Mesendoderm (in vitro differentiated cells): ENCODE measurements around the gene COL6A5.

Experiments used
- DNase-seq: peaks from one replicate; pipeline ENCODE4 v3.0.0; 2013
- H2AK5ac ChIP-seq: 2 replicates; pipeline ENCODE4 v1.6.1; 2013; ENCODE audit warnings: low read length, inconsistent platforms
- H2BK120ac ChIP-seq: 2 replicates; pipeline ENCODE4 v1.6.1; 2013; ENCODE audit warnings: low read depth, mild to moderate bottlenecking, low read length, moderate library complexity, mixed read lengths
- H2BK15ac ChIP-seq: replicated peaks from 2 replicates; pipeline ENCODE4 v1.6.1; 2013; ENCODE audit warnings: low read depth, mild to moderate bottlenecking, moderate library complexity
- H2BK5ac ChIP-seq: 2 replicates; pipeline ENCODE4 v1.6.1; 2013; ENCODE audit warnings: low read length, inconsistent platforms
- H3K18ac ChIP-seq: 2 replicates; pipeline ENCODE4 v1.6.1; 2013; ENCODE audit warnings: mild to moderate bottlenecking, low read length, mixed read lengths
- H3K23ac ChIP-seq: one replicate; pipeline ENCODE4 v1.6.1; 2013; ENCODE audit warnings: low read length
- H3K27ac ChIP-seq: 2 replicates; pipeline ENCODE4 v1.5.1; 2013; ENCODE audit warnings: low read depth, mild to moderate bottlenecking, inconsistent platforms, low read length, moderate library complexity
- H3K27me3 ChIP-seq: 2 replicates; pipeline ENCODE4 v1.6.1; 2013; ENCODE audit warnings: low read length, control low read depth, mild to moderate bottlenecking, inconsistent platforms; ENCODE audit not compliant: insufficient read depth, poor library complexity
- H3K36me3 ChIP-seq: 2 replicates; pipeline ENCODE4 v1.6.1; 2013; ENCODE audit warnings: low read length, inconsistent platforms; ENCODE audit not compliant: control insufficient read depth, insufficient read depth
- H3K4ac ChIP-seq: one replicate; pipeline ENCODE4 v1.6.1; 2013; ENCODE audit warnings: low read depth, mild to moderate bottlenecking, low read length, moderate library complexity
- H3K4me1 ChIP-seq: 2 replicates; pipeline ENCODE4 v1.6.1; 2013; ENCODE audit warnings: low read depth, low read length, inconsistent platforms; ENCODE audit not compliant: control insufficient read depth
- H3K4me2 ChIP-seq: 2 replicates; pipeline ENCODE4 v1.6.1; 2013; ENCODE audit warnings: low read length
- H3K4me3 ChIP-seq: 2 replicates; pipeline ENCODE4 v1.5.1; 2013; ENCODE audit warnings: mild to moderate bottlenecking, low read length
- H3K56ac ChIP-seq: one replicate; pipeline ENCODE4 v1.6.1; 2013; ENCODE audit warnings: low read length
- H3K79me1 ChIP-seq: 2 replicates; pipeline ENCODE4 v1.6.1; 2013; ENCODE audit warnings: low read length, inconsistent platforms
- H3K79me2 ChIP-seq: 2 replicates; pipeline ENCODE4 v1.6.1; 2013; ENCODE audit warnings: mild to moderate bottlenecking, low read length; ENCODE audit not compliant: control insufficient read depth, insufficient read depth
- H3K9ac ChIP-seq: 2 replicates; pipeline ENCODE4 v1.6.1; 2013; ENCODE audit warnings: low read length, inconsistent platforms
- H4K5ac ChIP-seq: one replicate; pipeline ENCODE4 v1.6.1; 2013; ENCODE audit warnings: low read length
- H4K8ac ChIP-seq: one replicate; pipeline ENCODE4 v1.6.1; 2013; ENCODE audit warnings: low read depth, mild to moderate bottlenecking, control low read depth, low read length, moderate library complexity
- WGBS: extraction: QIAGEN DNeasy Blood & Tissue Kit; methylation state at CpG from one replicate; pipeline ENCODE4 v1.1.7; 2013; ENCODE audit warnings: low lambda C conversion rate, missing lambda C conversion rate; ENCODE audit not compliant: insufficient coverage; ENCODE audit errors: extremely low coverage; 5-methylcytosine and 5-hydroxymethylcytosine counted together

Gene COL6A5

GRCh38 chr3:130456540-130456939 is 111.1 kb downstream of the COL6A5 start:
- WGBS = 100% methylated on average over 1 of the region's 1 CpG
- no peak overlapping the region for H3K23ac ChIP-seq
- no peak overlapping the region for H3K4ac ChIP-seq
- H2BK120ac ChIP-seq = no peak overlapping the region
- H3K9ac ChIP-seq = no peak overlapping the region
- H2BK15ac ChIP-seq = no peak overlapping the region
- H3K27me3 ChIP-seq = no peaks in the 10 kb centered on the region
- H3K4me1 ChIP-seq = no peaks in the 10 kb centered on the region
- H2BK5ac ChIP-seq = no peak overlapping the region
- no peak overlapping the region for H3K4me3 ChIP-seq
- H4K8ac ChIP-seq = no peak overlapping the region
- no peak overlapping the region for H3K4me2 ChIP-seq
- H3K36me3 ChIP-seq = no peaks in the 10 kb centered on the region
- no peak overlapping the region for H2AK5ac ChIP-seq
- no peaks in the 10 kb centered on the region for H3K79me1 ChIP-seq
- no peak overlapping the region for H3K27ac ChIP-seq
- H3K18ac ChIP-seq = no peak overlapping the region
- H3K79me2 ChIP-seq = no peaks in the 10 kb centered on the region
- DNase-seq = no peak
- H3K56ac ChIP-seq = no peak overlapping the region
- no peak overlapping the region for H4K5ac ChIP-seq

GRCh38 chr3:130457671-130458070 is 112.2 kb downstream of the COL6A5 start:
- Histone ChIP-seq H2BK120ac (no peak overlapping the region), H3K27ac (no peak overlapping the region), H3K18ac (no peak overlapping the region), H3K79me1 (no peaks in the 10 kb centered on the region), H3K23ac (no peak overlapping the region), H3K4ac (no peak overlapping the region), H3K56ac (no peak overlapping the region), H3K4me3 (no peak overlapping the region), H4K8ac (no peak overlapping the region), H3K9ac (no peak overlapping the region), H3K27me3 (no peaks in the 10 kb centered on the region), H3K79me2 (no peaks in the 10 kb centered on the region), H4K5ac (no peak overlapping the region), H3K36me3 (no peaks in the 10 kb centered on the region), H2BK15ac (no peak overlapping the region), H2AK5ac (no peak overlapping the region), H3K4me2 (no peak overlapping the region), H2BK5ac (no peak overlapping the region), H3K4me1 (no peaks in the 10 kb centered on the region)
- peak; percentile 27 for DNase-seq
- WGBS = no CpG with 5 or more reads among the region's 1 CpG

- no peak overlapping the region for H3K9ac ChIP-seq
- H2BK120ac ChIP-seq = no peak overlapping the region
- H4K5ac ChIP-seq = no peak overlapping the region
- no peaks in the 10 kb centered on the region for H3K79me2 ChIP-seq
- H3K56ac ChIP-seq = no peak overlapping the region
- H3K18ac ChIP-seq = no peak overlapping the region
- no peak overlapping the region for H2BK15ac ChIP-seq
- H2BK5ac ChIP-seq = no peak overlapping the region
- no peak overlapping the region for H3K23ac ChIP-seq
- H3K79me1 ChIP-seq = no peaks in the 10 kb centered on the region
- no peak overlapping the region for H3K4me2 ChIP-seq
- no peaks in the 10 kb centered on the region for H3K4me1 ChIP-seq
- DNase-seq = no peak
- H2AK5ac ChIP-seq = no peak overlapping the region
- no peak overlapping the region for H3K4me3 ChIP-seq
- no peaks in the 10 kb centered on the region for H3K36me3 ChIP-seq
- H3K4ac ChIP-seq = no peak overlapping the region
- no peak overlapping the region for H3K27ac ChIP-seq
- H3K27me3 ChIP-seq = no peaks in the 10 kb centered on the region
- H4K8ac ChIP-seq = no peak overlapping the region
Measured at GRCh38 chr3:130459944-130460343, 114.5 kb downstream of the COL6A5 start.

- Histone ChIP-seq H3K23ac (no peak overlapping the region), H2AK5ac (no peak overlapping the region), H4K8ac (no peak overlapping the region), H2BK15ac (no peak overlapping the region), H3K27ac (no peak overlapping the region), H3K18ac (no peak overlapping the region), H3K79me2 (no peaks in the 10 kb centered on the region), H3K56ac (no peak overlapping the region), H3K4me2 (no peak overlapping the region), H4K5ac (no peak overlapping the region), H2BK120ac (no peak overlapping the region), H3K9ac (no peak overlapping the region), H3K27me3 (no peaks in the 10 kb centered on the region), H3K4ac (no peak overlapping the region), H3K4me1 (no peaks in the 10 kb centered on the region), H2BK5ac (no peak overlapping the region), H3K36me3 (no peaks in the 10 kb centered on the region), H3K79me1 (no peaks in the 10 kb centered on the region), H3K4me3 (no peak overlapping the region)
- no peak for DNase-seq
- WGBS = no CpG with 5 or more reads among the region's 5 CpGs
Measured at GRCh38 chr3:130462089-130462488, 116.6 kb downstream of the COL6A5 start.

- no peaks in the 10 kb centered on the region for H3K36me3 ChIP-seq
- H3K4me1 ChIP-seq = no peaks in the 10 kb centered on the region
- H3K9ac ChIP-seq = no peak overlapping the region
- no peak overlapping the region for H2BK120ac ChIP-seq
- no peak overlapping the region for H3K27ac ChIP-seq
- H3K23ac ChIP-seq = no peak overlapping the region
- H3K56ac ChIP-seq = no peak overlapping the region
- H3K27me3 ChIP-seq = no peaks in the 10 kb centered on the region
- no peak overlapping the region for H3K4me3 ChIP-seq
- H2BK15ac ChIP-seq = no peak overlapping the region
- H4K8ac ChIP-seq = no peak overlapping the region
- H3K4ac ChIP-seq = no peak overlapping the region
- H2AK5ac ChIP-seq = no peak overlapping the region
- no peak overlapping the region for H4K5ac ChIP-seq
- no CpG with 5 or more reads among the region's 1 CpG for WGBS
- no peaks in the 10 kb centered on the region for H3K79me1 ChIP-seq
- no peak for DNase-seq
- no peak overlapping the region for H3K18ac ChIP-seq
- no peaks in the 10 kb centered on the region for H3K79me2 ChIP-seq
- no peak overlapping the region for H2BK5ac ChIP-seq
- H3K4me2 ChIP-seq = no peak overlapping the region
Measured at GRCh38 chr3:130463221-130463620, 117.7 kb downstream of the COL6A5 start.

- Histone ChIP-seq H4K8ac (no peak overlapping the region), H2BK120ac (no peak overlapping the region), H4K5ac (no peak overlapping the region), H3K36me3 (no peaks in the 10 kb centered on the region), H2BK15ac (no peak overlapping the region), H3K18ac (no peak overlapping the region), H3K9ac (no peak overlapping the region), H3K4ac (no peak overlapping the region), H3K4me1 (peaks cover 3% of the 10 kb centered on the region), H3K27me3 (no peaks in the 10 kb centered on the region), H3K4me3 (no peak overlapping the region), H3K27ac (no peak overlapping the region), H3K56ac (no peak overlapping the region), H2AK5ac (no peak overlapping the region), H2BK5ac (no peak overlapping the region), H3K4me2 (no peak overlapping the region), H3K79me1 (no peaks in the 10 kb centered on the region), H3K79me2 (no peaks in the 10 kb centered on the region), H3K23ac (no peak overlapping the region)
- no CpG with 5 or more reads among the region's 2 CpGs for WGBS
- DNase-seq = no peak
Measured at GRCh38 chr3:130465521-130465920, 120.0 kb downstream of the COL6A5 start.
